Ishikawa (cell line): ENCODE data around the gene COX14.
A peak's percentile ranks its signal among the peaks of the same experiment; 100 is the strongest.

ENCODE experiments used
- CEBPB ChIP-seq: IDR thresholded peaks from 2 replicates; pipeline ENCODE4 v1.6.1; 2012
- CREB1 ChIP-seq: IDR thresholded peaks from 2 replicates; pipeline ENCODE4 v1.6.1; 2012; ENCODE audit warnings: low read depth
- EGR1 ChIP-seq: IDR thresholded peaks from 2 replicates; pipeline ENCODE4 v1.6.1; 2012
- EP300 ChIP-seq: IDR thresholded peaks from 2 replicates; pipeline ENCODE4 v1.6.1; 2012; ENCODE audit warnings: borderline replicate concordance
- FOXM1 ChIP-seq: IDR thresholded peaks from 2 replicates; pipeline ENCODE4 v1.6.1; 2012; ENCODE audit warnings: low read depth, borderline replicate concordance
- NFIC ChIP-seq: IDR thresholded peaks from 2 replicates; pipeline ENCODE4 v1.6.1; 2012
- RAD21 ChIP-seq: IDR thresholded peaks from 2 replicates; pipeline ENCODE4 v1.6.1; 2012; ENCODE audit warnings: low read depth
- TAF1 ChIP-seq: IDR thresholded peaks from 2 replicates; pipeline ENCODE4 v1.6.1; 2012; ENCODE audit warnings: low read depth, mild to moderate bottlenecking
- TCF12 ChIP-seq: IDR thresholded peaks from 2 replicates; pipeline ENCODE4 v1.6.1; 2012; ENCODE audit warnings: low read depth
- TEAD4 ChIP-seq: IDR thresholded peaks from 2 replicates; pipeline ENCODE4 v1.6.1; 2012
- YY1 ChIP-seq: IDR thresholded peaks from 2 replicates; pipeline ENCODE4 v1.6.1; 2012; ENCODE audit warnings: low read depth
- ZBTB7A ChIP-seq: IDR thresholded peaks from 2 replicates; pipeline ENCODE4 v1.6.1; 2012; ENCODE audit warnings: low read depth
- TF ChIP-seq, protein P1 (sequence below): IDR thresholded peaks from 2 replicates; pipeline ENCODE4 v1.6.1; 2012
- TF ChIP-seq, protein P2 (sequence below): IDR thresholded peaks from 2 replicates; pipeline ENCODE4 v1.6.1; 2012; ENCODE audit warnings: low read depth, mild to moderate bottlenecking
- TF ChIP-seq, protein P3 (sequence below): IDR thresholded peaks from 2 replicates; pipeline ENCODE4 v1.6.1; 2012

The COX14 gene

GRCh38 chr12:50097952-50098351, 14.1 kb upstream of the COX14 start:
- TF ChIP-seq RAD21 (no peak), TCF12 (no peak), YY1 (no peak), CEBPB (no peak), TAF1 (no peak), CREB1 (no peak), TEAD4 (no peak), FOXM1 (no peak)
- TF ChIP-seq, protein P1, sequence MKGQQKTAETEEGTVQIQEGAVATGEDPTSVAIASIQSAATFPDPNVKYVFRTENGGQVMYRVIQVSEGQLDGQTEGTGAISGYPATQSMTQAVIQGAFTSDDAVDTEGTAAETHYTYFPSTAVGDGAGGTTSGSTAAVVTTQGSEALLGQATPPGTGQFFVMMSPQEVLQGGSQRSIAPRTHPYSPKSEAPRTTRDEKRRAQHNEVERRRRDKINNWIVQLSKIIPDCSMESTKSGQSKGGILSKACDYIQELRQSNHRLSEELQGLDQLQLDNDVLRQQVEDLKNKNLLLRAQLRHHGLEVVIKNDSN, result no peak
- TF ChIP-seq, protein P2, sequence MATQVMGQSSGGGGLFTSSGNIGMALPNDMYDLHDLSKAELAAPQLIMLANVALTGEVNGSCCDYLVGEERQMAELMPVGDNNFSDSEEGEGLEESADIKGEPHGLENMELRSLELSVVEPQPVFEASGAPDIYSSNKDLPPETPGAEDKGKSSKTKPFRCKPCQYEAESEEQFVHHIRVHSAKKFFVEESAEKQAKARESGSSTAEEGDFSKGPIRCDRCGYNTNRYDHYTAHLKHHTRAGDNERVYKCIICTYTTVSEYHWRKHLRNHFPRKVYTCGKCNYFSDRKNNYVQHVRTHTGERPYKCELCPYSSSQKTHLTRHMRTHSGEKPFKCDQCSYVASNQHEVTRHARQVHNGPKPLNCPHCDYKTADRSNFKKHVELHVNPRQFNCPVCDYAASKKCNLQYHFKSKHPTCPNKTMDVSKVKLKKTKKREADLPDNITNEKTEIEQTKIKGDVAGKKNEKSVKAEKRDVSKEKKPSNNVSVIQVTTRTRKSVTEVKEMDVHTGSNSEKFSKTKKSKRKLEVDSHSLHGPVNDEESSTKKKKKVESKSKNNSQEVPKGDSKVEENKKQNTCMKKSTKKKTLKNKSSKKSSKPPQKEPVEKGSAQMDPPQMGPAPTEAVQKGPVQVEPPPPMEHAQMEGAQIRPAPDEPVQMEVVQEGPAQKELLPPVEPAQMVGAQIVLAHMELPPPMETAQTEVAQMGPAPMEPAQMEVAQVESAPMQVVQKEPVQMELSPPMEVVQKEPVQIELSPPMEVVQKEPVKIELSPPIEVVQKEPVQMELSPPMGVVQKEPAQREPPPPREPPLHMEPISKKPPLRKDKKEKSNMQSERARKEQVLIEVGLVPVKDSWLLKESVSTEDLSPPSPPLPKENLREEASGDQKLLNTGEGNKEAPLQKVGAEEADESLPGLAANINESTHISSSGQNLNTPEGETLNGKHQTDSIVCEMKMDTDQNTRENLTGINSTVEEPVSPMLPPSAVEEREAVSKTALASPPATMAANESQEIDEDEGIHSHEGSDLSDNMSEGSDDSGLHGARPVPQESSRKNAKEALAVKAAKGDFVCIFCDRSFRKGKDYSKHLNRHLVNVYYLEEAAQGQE, result no peak
- TF ChIP-seq, protein P3, sequence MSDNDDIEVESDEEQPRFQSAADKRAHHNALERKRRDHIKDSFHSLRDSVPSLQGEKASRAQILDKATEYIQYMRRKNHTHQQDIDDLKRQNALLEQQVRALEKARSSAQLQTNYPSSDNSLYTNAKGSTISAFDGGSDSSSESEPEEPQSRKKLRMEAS, result no peak

DNA sequence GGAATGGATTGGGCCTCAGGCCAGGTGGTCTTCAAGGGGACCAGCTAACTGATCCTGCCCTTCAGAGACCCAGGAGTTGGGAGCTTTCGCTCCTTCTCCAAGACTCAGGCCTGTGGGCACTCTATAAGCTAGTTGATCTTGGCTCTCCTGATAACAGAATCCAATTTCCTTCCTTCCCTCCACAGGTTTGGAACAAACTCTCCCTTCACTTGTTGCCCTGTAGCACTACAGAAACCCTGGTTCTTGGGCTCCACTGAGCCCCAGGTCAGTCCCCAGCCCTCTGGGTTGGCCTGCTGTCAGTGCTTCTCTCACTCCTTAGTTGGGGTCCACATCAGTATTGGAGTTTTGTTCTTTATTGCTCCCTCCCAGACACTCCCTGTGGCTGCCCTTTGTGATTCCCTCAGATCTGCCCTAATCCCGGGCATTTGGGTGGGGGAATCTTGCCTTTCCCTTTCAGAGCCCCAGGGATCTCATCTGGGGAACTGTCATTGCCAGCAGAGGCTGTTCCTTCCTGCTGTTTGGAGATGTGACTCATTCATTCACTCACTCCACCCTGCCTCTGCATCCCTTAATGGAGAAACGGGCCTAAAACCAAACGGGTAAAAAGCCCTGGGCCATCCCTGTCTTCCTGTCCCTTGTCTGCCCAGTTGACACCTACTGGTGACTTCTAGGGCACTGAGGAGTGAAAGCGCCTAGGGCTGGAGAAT, 12.6 kb upstream of the COX14 start:
- TF ChIP-seq, protein P3, result no peak
- TF ChIP-seq ZBTB7A, result no peak

- TF ChIP-seq ZBTB7A, result no peak
- no peak for TF ChIP-seq TCF12
- no peak for TF ChIP-seq CEBPB
- no peak for TF ChIP-seq TEAD4
- no peak for TF ChIP-seq YY1
- TF ChIP-seq, protein P1, result no peak
- TF ChIP-seq RAD21, result no peak
- TF ChIP-seq EGR1, result no peak
- no peak for TF ChIP-seq EP300
- TF ChIP-seq NFIC, result no peak
- TF ChIP-seq TAF1, result no peak
- no peak for TF ChIP-seq CREB1
- TF ChIP-seq, protein P3, result no peak
- TF ChIP-seq, protein P2, result no peak
- TF ChIP-seq FOXM1, result no peak
These were observed 11.5 kb upstream of the COX14 start for GRCh38 chr12:50100561-50100960.

DNA sequence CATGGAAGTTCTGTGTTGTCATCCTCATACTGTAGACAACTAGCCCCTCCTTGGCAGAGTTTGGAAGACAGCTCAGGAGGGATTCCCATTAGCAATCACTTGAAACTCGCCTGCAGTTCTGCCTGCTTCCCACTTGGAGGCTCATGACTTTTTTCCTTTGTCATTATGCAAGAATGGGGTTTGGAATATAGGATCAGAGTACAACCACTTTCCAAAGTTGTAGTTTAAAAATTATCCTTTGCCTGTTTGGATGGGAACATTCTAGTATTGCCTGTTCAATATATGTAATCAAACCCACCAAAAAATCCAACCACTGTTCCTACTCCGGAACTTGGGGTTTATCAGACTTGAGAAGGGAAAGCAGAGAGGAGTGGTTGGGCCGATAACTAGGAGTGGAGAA, 10.4 kb upstream of the COX14 start:
- TF ChIP-seq, protein P3, result no peak
- TF ChIP-seq TEAD4 (no peak), EGR1 (no peak), RAD21 (peak; percentile 28), NFIC (no peak), YY1 (no peak), ZBTB7A (no peak), CEBPB (0 out of 2 replicates have a peak, but pooled peaks have one; percentile 57), CREB1 (no peak), TCF12 (no peak), FOXM1 (no peak)
- TF ChIP-seq, protein P1, result no peak

DNA sequence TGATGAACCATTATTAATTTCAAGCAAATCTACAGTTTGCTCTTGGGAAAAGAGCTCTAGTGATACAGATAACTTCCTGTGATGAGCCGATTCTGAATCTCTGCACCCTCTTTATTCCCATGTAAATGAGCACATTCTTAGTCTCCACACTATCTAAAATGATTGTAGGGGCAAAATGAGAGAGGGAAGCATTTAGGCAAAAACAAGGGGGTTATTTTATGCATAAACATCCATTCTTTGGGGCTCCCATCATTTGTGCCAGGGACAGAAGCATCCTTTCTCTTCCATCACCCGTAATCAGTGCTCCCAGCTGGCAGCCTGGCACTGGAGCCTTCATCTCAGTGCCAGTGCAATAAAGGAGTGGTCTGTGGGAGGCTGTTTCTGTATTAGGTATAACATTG, 9.9 kb upstream of the COX14 start:
- TF ChIP-seq ZBTB7A, result no peak
- TF ChIP-seq EGR1, result no peak
- no peak for TF ChIP-seq NFIC
- TF ChIP-seq TAF1, result no peak
